Endodermal cell (in vitro differentiated cells): ENCODE results near the gene COX15. TPM values are rescaled to one million over a fixed set of nuclear protein-coding genes. Genes with fewer than 3 reads are reported as not detected.
"Not testable (repeated sequence)": the region's sequence is repeated elsewhere in the genome, so short reads cannot be mapped to it uniquely, and the experiment has no call there.

Experiments used
- DNase-seq: peaks from one replicate; pipeline ENCODE4 v3.0.0-alpha.2; 2017
- H3K27ac ChIP-seq: 2 replicates; pipeline ENCODE4 v1.5.1; 2013; ENCODE audit warnings: mild to moderate bottlenecking, low read depth, low read length, moderate library complexity
- H3K27me3 ChIP-seq: 2 replicates; pipeline ENCODE4 v1.6.1; 2013; ENCODE audit warnings: mild to moderate bottlenecking, low read length, moderate library complexity; ENCODE audit not compliant: insufficient read depth, control insufficient read depth, poor library complexity, severe bottlenecking
- H3K36me3 ChIP-seq: 2 replicates; pipeline ENCODE4 v1.7.0; 2013; ENCODE audit warnings: mild to moderate bottlenecking, low read length, moderate library complexity; ENCODE audit not compliant: control insufficient read depth, insufficient read depth
- H3K4me1 ChIP-seq: one replicate; pipeline ENCODE4 v1.7.0; 2013; ENCODE audit warnings: low read length; ENCODE audit not compliant: control insufficient read depth, insufficient read depth
- H3K4me3 ChIP-seq: 2 replicates; pipeline ENCODE4 v1.5.1; 2013; ENCODE audit warnings: mild to moderate bottlenecking, low read length, moderate library complexity
- H3K9ac ChIP-seq: 2 replicates; pipeline ENCODE4 v1.6.1; 2013; ENCODE audit warnings: mild to moderate bottlenecking, low read length, moderate library complexity; ENCODE audit not compliant: poor library complexity, severe bottlenecking; ENCODE audit errors: extremely low read depth
- H3K9me3 ChIP-seq: 2 replicates; pipeline ENCODE4 v1.6.1; 2013; ENCODE audit warnings: mild to moderate bottlenecking, low read length, moderate library complexity; ENCODE audit not compliant: control insufficient read depth
- H3K27ac Mint-ChIP-seq: 2 replicates; pipeline ENCODE4 v1.8.0; 2020; ENCODE audit warnings: mixed read lengths
- H3K27me3 Mint-ChIP-seq: 2 replicates; pipeline ENCODE4 v1.8.0; 2021; ENCODE audit warnings: mild to moderate bottlenecking, mixed read lengths; ENCODE audit not compliant: insufficient read depth
- H3K36me3 Mint-ChIP-seq: 2 replicates; pipeline ENCODE4 v1.8.0; 2020; ENCODE audit warnings: low read depth, mixed read lengths
- H3K4me1 Mint-ChIP-seq: 2 replicates; pipeline ENCODE4 v1.8.0; 2020; ENCODE audit warnings: mixed read lengths
- H3K4me3 Mint-ChIP-seq: 2 replicates; pipeline ENCODE4 v1.8.0; 2020; ENCODE audit warnings: mild to moderate bottlenecking, moderate library complexity, mixed read lengths
- H3K9me3 Mint-ChIP-seq: 2 replicates; pipeline ENCODE4 v1.8.0; 2020; ENCODE audit warnings: mild to moderate bottlenecking, mixed read lengths
- WGBS, 2 experiments: methylation state at CpG; one replicate each; pipeline versions ENCODE4 v1.1.5 to v1.1.7; 2013; ENCODE audit warnings: missing lambda C conversion rate in 2 of 2, mixed read lengths in 1 of 2; ENCODE audit not compliant: insufficient coverage in 1 of 2, insufficient read length in 1 of 2; 5-methylcytosine and 5-hydroxymethylcytosine counted together
- total RNA-seq, 2 donors: library from RNA; stranded (reverse); fragmentation: NEBNext Ultra II Directional in 1 of 2; extraction: Animal tissue kit (Norgen Biotek cat#: 25700) in 1 of 2; gene quantifications; 2 replicates in 1 of 2; 3 replicates in 1 of 2; pipeline ENCODE4 v1.2.1, GENCODE V29; 2021
- TF ChIP-seq, protein P1 (sequence below): fragments of 200-600 bp; sonication (generic); conservative IDR thresholded peaks from 2 replicates; pipeline ENCODE4 v1.5.0; 2021; ENCODE audit warnings: antibody characterized with exemption, mild to moderate bottlenecking

The COX15 gene
- total RNA-seq, 2 donors from 2014 or later: 39.0 to 42.6 TPM

DNA sequence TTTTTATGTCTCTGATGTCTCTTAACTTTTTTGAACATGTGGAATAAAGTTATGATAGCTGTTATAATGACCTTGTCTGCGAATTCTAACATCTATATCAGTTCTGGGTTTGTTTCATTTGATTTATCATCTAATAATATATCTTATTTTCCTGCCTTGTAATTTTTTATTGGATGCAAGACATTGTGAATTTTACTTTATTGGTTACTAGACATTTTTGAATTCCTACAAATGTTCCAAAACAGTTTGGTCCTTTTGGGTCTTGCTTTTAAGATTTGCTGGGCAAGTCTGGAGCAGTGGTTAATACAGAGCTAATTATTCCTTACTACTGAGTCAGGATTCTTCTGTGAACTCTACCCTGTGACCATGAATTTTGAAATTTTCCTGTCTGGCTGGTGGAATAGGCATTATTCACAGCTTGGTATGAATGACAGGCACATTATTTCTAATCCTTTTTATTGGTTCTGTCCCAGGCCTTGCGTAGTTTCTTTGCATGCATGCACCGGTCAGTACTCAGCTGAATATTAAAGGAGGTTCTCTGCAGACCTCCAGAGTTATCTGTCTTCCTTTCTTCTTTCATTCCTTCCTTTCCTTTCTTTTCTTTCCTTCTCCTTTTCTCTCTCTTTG lies 9.1 kb upstream of the COX15 start:
- Histone ChIP-seq H3K27me3 (no peaks in the 10 kb centered on the region), H3K4me3 (no peak overlapping the region)

DNA sequence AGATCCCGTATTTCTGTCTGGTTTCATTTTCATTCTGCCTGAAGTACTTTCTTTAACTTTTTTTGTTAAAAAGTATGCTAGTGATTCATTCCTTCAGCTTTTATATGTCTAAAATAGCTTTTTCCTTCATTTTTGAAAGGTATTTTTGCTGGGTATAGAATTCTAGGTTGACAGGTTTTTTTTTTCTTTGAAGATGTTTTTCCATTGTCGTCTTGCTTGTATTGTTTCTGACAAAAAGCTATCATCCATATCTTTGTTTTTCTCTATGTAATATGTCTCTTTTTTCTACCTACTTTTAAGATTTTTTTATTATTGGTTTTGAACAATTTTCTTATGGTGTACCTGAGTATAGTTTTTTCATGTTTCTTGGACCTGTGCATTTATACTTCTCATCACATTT lies 8.3 kb upstream of the COX15 start:
- Mint-ChIP-seq H3K36me3 (peaks cover 78% of the 10 kb centered on the region), H3K4me3 (no peak overlapping the region), H3K27me3 (no peaks in the 10 kb centered on the region), H3K9me3 (peaks cover 13% of the 10 kb centered on the region), H3K27ac (no peak overlapping the region), H3K4me1 (no peaks in the 10 kb centered on the region)
- DNase-seq: no peak
- Histone ChIP-seq H3K36me3 (peaks cover 85% of the 10 kb centered on the region), H3K27ac (no peak overlapping the region), H3K4me3 (no peak overlapping the region), H3K4me1 (no peaks in the 10 kb centered on the region), H3K9ac (no peak overlapping the region), H3K27me3 (no peaks in the 10 kb centered on the region), H3K9me3 (peaks cover 28% of the 10 kb centered on the region)
- WGBS, 2 experiments: no CpG with 5 or more reads among the region's 2 CpGs
- TF ChIP-seq, protein P1, sequence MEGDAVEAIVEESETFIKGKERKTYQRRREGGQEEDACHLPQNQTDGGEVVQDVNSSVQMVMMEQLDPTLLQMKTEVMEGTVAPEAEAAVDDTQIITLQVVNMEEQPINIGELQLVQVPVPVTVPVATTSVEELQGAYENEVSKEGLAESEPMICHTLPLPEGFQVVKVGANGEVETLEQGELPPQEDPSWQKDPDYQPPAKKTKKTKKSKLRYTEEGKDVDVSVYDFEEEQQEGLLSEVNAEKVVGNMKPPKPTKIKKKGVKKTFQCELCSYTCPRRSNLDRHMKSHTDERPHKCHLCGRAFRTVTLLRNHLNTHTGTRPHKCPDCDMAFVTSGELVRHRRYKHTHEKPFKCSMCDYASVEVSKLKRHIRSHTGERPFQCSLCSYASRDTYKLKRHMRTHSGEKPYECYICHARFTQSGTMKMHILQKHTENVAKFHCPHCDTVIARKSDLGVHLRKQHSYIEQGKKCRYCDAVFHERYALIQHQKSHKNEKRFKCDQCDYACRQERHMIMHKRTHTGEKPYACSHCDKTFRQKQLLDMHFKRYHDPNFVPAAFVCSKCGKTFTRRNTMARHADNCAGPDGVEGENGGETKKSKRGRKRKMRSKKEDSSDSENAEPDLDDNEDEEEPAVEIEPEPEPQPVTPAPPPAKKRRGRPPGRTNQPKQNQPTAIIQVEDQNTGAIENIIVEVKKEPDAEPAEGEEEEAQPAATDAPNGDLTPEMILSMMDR: no peak

More for the DNA sequence above, 9.1 kb upstream of the COX15 start:
- Mint-ChIP-seq H3K27me3 (no peaks in the 10 kb centered on the region), H3K36me3 (peaks cover 82% of the 10 kb centered on the region), H3K27ac (no peak overlapping the region), H3K9me3 (peaks cover 13% of the 10 kb centered on the region), H3K4me1 (no peaks in the 10 kb centered on the region), H3K4me3 (no peak overlapping the region)
- peaks cover 83% of the 10 kb centered on the region for H3K36me3 ChIP-seq
- 93 to 97% methylated on average over 2 of the region's 3 CpGs for WGBS, 2 experiments
- H3K9ac ChIP-seq: no peak overlapping the region
- no peaks in the 10 kb centered on the region for H3K4me1 ChIP-seq
- DNase-seq: no peak
- H3K27ac ChIP-seq: no peak overlapping the region
- TF ChIP-seq, protein P1: no peak
- peaks cover 28% of the 10 kb centered on the region for H3K9me3 ChIP-seq

DNA sequence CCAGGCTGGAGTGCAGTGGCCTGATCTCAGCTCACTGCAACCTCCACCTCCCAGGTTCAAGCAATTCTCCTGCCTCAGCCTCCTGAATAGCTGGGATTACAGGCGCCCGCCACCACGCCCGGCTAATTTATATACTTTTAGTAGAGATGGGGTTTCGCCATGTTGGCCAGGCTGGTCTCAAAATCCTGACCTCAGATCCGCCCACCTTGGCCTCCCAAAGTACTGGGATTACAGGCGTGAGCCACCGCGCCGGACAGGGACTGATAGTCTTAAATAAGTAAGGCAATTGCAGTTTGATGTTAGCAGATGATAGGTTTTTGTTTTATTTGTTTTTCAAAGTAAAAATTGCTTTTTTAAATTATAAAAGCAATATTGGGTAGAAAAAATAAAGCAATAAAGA lies 2.2 kb upstream of the COX15 start:
- H3K4me1 ChIP-seq: not testable (repeated sequence)

DNA sequence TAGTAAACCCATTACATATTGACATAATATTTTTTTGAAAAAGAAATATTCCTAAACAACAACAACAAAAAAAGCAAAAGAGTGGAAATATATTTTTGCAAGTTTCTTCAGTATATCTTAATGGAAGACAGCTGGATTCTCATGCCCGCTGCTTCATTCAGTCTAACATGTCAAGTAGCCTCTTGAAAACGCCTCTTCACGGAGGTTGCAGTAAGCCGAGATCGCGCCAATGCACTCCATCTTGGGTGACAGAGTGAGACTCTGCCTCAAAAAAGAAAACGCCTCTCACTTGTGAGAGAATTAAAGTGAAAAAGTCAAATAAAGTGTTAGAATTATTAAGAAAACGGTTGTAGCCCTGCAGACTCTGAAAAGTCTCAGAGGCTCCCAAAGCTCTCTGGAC lies 1.4 kb upstream of the COX15 start:
- TF ChIP-seq, protein P1: no peak
- Histone ChIP-seq H3K27me3 (no peaks in the 10 kb centered on the region), H3K9me3 (peaks cover under 1% of the 10 kb centered on the region), H3K9ac (no peak overlapping the region), H3K27ac (no peak overlapping the region), H3K36me3 (peaks cover 34% of the 10 kb centered on the region), H3K4me1 (no peaks in the 10 kb centered on the region), H3K4me3 (no peak overlapping the region)
- Mint-ChIP-seq H3K36me3 (peaks cover 30% of the 10 kb centered on the region), H3K4me1 (peaks cover 8% of the 10 kb centered on the region), H3K9me3 (no peaks in the 10 kb centered on the region), H3K4me3 (peak overlapping the region; percentile 98), H3K27me3 (no peaks in the 10 kb centered on the region), H3K27ac (no peak overlapping the region)
- no peak for DNase-seq
- 94 to 98% methylated on average over 8 of the region's 8 CpGs for WGBS, 2 experiments

More for the DNA sequence above, 2.2 kb upstream of the COX15 start:
- Mint-ChIP-seq H3K4me3 (peak overlapping the region; percentile 98), H3K36me3 (peaks cover 37% of the 10 kb centered on the region)
- not testable (repeated sequence) for H3K9me3 Mint-ChIP-seq, H3K27ac ChIP-seq, H3K27ac Mint-ChIP-seq, H3K4me3 ChIP-seq, H3K9ac ChIP-seq, H3K9me3 ChIP-seq, H3K27me3 ChIP-seq, H3K27me3 Mint-ChIP-seq, DNase-seq, H3K4me1 Mint-ChIP-seq
- 95% methylated on average over 7 to 10 of the region's 10 CpGs for WGBS, 2 experiments
- peaks cover 34% of the 10 kb centered on the region for H3K36me3 ChIP-seq
